VCaP (cell line): ENCODE results near the gene MEIS1.

Experiments used
- H3K27ac ChIP-seq: fragments of 450-650 bp; 2 replicates; pipeline ENCODE4 v1.5.1; 2017
- TF ChIP-seq, protein P1 (sequence below): fragments of 450-650 bp; conservative IDR thresholded peaks from 2 replicates; pipeline ENCODE4 v1.5.1; 2017; ENCODE audit warnings: mild to moderate bottlenecking, moderate library complexity

The MEIS1 gene

DNA sequence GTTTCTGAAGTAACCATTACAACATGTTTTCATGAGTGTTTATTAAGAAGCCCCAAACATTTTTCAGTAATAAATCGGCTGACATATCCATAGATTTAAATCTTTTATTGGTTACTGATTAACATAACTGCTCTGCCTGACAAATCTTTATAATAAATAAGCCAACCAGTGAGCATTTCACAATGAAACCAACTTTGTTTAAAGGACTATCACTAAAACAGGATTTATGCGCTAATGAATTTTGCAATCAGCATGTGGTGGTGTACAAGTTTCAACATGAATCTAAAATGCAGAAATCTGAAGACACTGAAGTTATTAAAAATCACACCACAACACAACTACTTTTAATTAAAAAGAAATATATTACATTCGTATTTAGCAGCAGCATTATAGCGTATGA is 166.7 kb downstream of the MEIS1 start:
- no peak overlapping the region for H3K27ac ChIP-seq
- TF ChIP-seq, protein P1, sequence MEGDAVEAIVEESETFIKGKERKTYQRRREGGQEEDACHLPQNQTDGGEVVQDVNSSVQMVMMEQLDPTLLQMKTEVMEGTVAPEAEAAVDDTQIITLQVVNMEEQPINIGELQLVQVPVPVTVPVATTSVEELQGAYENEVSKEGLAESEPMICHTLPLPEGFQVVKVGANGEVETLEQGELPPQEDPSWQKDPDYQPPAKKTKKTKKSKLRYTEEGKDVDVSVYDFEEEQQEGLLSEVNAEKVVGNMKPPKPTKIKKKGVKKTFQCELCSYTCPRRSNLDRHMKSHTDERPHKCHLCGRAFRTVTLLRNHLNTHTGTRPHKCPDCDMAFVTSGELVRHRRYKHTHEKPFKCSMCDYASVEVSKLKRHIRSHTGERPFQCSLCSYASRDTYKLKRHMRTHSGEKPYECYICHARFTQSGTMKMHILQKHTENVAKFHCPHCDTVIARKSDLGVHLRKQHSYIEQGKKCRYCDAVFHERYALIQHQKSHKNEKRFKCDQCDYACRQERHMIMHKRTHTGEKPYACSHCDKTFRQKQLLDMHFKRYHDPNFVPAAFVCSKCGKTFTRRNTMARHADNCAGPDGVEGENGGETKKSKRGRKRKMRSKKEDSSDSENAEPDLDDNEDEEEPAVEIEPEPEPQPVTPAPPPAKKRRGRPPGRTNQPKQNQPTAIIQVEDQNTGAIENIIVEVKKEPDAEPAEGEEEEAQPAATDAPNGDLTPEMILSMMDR, result no peak

DNA sequence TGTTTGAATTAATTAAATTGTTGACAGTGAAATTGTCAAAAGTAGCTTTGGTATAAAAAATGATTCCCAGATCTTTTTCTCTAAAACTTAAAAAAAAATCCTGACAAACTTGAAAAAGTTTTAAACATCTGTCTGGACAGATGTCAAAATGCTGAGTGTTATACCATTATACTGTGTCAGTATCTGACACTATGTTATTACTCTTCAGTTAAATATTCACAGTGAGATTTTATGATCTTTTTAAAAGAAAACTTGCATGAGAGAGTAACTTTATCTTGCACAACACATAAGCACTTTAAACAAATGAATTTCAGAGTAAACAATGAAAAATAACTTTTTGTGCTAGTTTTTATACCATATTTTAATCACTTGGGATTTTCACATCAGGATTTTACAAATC is 167.4 kb downstream of the MEIS1 start:
- TF ChIP-seq, protein P1, result no peak
- no peak overlapping the region for H3K27ac ChIP-seq

DNA sequence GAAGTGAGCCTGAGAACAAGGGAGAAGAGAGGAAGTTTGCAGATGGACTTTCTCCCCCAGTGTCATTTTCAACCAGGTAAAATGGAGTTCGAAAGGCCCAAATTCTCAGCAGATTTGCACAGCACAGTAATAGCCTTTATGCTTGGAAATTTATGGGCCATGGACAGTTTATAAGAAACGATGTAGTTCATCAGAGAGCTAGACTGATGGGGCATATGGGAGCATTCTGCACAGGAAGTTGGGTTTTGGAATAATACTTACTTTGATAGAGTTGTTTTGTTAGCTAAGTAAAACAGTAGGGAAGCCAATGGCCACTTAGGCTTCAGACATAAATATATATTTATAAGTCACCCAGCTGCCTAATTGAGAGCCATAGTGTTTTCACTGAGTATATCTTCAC is 169.4 kb downstream of the MEIS1 start:
- TF ChIP-seq, protein P1, result no peak
- H3K27ac ChIP-seq, result no peak overlapping the region

- no peak overlapping the region for H3K27ac ChIP-seq
- TF ChIP-seq, protein P1, result no peak
Measured at GRCh38 chr2:66604976-66605375, 170.1 kb downstream of the MEIS1 start.

- no peak overlapping the region for H3K27ac ChIP-seq
- TF ChIP-seq, protein P1, result no peak
Measured at GRCh38 chr2:66607152-66607551, 172.2 kb downstream of the MEIS1 start.
